NCI-H1105 (cell line): ENCODE results near the gene KIF22.

Experiments
- DNase-seq: peaks from one replicate; lab custom pipeline; 2025; lab: John Stamatoyannopoulos, UW

Gene KIF22

DNA sequence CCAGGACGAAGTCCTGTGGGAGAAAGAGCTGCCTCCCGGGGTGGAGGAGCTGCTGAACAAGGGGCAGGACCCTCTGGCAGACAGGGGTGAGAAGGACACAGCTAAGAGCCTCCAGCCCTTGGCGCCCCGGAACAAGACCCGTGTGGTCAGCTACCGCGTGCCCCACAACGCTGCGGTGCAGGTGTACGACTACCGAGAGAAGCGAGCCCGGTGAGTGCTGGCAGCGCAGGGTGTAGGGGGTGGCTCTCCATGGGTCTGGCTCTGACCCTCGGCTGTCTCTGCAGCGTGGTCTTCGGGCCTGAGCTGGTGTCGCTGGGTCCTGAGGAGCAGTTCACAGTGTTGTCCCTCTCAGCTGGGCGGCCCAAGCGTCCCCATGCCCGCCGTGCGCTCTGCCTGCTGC, 51.1 kb downstream of the KIF22 start:
- no peak for DNase-seq

- no peak for DNase-seq
These were observed 52.3 kb downstream of the KIF22 start for GRCh38 chr16:29842732-29843346.

DNA sequence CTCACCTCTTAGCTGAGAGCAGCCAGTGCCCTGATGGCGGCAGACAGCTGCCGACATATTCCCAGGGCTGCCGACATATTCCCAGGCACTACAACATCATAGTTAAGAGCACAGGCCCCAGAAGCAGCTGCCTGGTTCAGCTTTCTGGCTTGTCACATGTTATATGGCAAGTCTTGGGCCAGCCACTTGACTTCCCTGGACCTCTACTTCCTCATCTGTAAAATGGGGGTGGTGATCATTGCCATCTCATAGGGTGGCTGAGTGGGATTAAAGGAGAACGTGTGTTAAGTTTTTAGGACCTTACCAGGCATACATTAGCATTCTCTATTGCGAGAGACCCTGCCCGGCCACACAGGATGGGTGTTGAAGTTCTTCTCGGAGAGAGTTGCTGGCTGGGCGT, 53.4 kb downstream of the KIF22 start:
- no peak for DNase-seq

GRCh38 chr16:29844575-29845331, 54.2 kb downstream of the KIF22 start:
- DNase-seq: no peak

GRCh38 chr16:29845656-29846055, 55.1 kb downstream of the KIF22 start:
- DNase-seq: no peak

GRCh38 chr16:29848420-29849297, 58.1 kb downstream of the KIF22 start:
- peak; percentile 4 for DNase-seq

DNA sequence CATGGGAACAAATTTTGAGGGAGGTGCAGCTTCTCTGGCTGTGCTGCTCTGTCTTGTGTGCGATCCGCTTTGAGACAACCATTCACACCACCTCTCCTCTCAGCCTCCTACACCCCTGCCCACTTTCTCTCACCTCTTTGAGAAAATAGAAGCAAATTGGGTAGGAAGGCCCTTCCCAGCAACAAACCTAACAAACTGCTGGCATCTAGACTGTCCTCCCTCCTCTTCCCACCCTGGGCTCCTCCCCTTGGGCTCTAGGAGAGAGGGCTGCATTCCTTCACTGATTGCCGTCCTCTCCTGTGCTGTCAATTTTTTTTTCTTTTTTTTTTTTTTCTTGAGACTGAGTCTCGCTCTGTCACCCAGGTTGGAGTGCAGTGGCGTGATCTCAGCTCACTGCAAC, 59.0 kb downstream of the KIF22 start:
- DNase-seq: no peak

DNA sequence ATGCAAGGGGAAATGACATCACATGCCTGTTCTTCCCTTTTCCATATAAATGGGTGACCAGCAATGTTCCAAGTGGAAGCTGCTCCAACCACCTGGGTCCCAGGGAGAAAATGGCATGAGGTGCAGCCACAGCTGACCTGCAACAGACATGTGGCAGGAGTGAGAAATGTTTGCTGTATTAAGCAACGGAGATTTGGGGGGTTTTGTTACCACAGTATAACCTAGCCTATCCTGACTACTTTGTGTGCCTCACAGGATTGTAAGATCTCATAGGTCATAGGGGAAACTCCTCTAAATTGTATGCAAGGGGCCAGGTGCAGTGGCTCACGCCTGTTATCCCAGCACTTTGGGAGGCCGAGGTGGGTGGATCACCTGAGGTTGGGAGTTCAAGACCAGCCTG, 60.4 kb downstream of the KIF22 start:
- DNase-seq: no peak

DNA sequence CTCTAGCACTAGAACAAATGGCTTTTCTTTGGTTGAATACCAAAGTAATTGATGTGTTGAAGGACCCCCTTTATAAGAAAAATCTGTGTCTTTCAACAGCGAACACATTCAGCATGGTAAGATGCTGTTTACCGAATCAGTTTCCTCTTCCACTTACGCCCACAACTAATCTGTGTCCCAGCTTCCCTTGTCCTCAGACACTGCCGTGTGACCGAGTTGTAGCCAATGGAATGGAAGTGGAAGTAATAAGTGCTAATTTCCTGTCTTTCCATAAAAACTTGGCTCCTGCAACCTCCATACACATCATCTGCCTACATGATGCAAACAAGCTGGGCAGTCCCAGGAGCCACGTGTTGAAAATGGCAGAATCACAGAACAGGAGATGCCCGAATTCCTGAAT, 62.1 kb downstream of the KIF22 start:
- no peak for DNase-seq

DNA sequence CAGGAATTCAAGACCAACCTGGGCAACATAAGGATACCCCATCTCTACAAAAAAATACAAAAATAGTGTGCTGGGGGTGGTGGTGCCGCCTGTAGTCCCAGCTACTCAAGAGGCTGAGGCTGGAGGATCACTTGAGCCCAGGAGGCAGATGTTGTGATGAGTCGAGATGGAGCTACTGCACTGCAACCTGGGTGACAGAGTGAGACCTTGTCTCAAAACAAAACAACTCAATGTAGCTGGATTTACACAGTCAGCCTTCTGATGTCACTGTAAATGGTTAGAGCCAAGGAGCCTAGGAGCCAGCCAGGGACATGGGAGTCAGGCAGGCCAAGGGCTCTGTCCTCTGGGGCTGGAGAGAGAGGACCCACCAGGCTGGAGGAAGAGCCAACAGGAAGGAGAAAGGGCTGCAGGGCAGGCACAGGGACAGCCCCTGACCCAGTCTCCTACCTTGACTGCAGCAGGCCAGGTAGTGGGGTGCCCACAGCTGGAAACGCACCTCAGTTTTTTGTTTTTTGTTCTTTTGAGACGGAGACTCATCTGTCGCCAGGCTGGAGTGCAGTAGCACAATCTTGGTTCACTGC, 64.1 kb downstream of the KIF22 start:
- DNase-seq: no peak
